GM06990 (cell line): Measurements from ENCODE around the gene ZNF470.
A peak's percentile ranks its signal among the peaks of the same experiment; 100 is the strongest.

Experiments used
- DNase-seq: peaks from one replicate; pipeline ENCODE4 v3.0.0-alpha.2; 2011; ENCODE audit not compliant: insufficient read length; ENCODE audit errors: extremely low read depth
- H3K27me3 ChIP-seq: replicated peaks from 2 replicates; pipeline ENCODE4 v1.6.0; 2011; ENCODE audit warnings: low read length; ENCODE audit not compliant: control insufficient read depth, insufficient read depth
- H3K36me3 ChIP-seq: 2 replicates; pipeline ENCODE4 v1.5.1; 2011; ENCODE audit warnings: low read length; ENCODE audit not compliant: control insufficient read depth, insufficient read depth
- H3K4me3 ChIP-seq: replicated peaks from 2 replicates; pipeline ENCODE4 v1.5.1; 2011; ENCODE audit warnings: low read depth, mild to moderate bottlenecking, control low read depth, low read length
- CTCF ChIP-seq: IDR thresholded peaks from 2 replicates; pipeline ENCODE4 v1.5.1; 2011; ENCODE audit warnings: low read length, control low read depth, mild to moderate bottlenecking, inconsistent platforms; ENCODE audit not compliant: insufficient read depth, poor library complexity, severe bottlenecking

The ZNF470 gene

GRCh38 chr19:56543776-56544175 lies 23.5 kb upstream of the ZNF470 start:
- TF ChIP-seq CTCF: no peak
- no peak for DNase-seq
- Histone ChIP-seq H3K36me3 (no peaks in the 10 kb centered on the region), H3K4me3 (no peak overlapping the region), H3K27me3 (no peaks in the 10 kb centered on the region)

GRCh38 chr19:56547535-56547934 lies 19.7 kb upstream of the ZNF470 start:
- H3K27me3 ChIP-seq: no peaks in the 10 kb centered on the region
- H3K36me3 ChIP-seq: no peaks in the 10 kb centered on the region

DNA sequence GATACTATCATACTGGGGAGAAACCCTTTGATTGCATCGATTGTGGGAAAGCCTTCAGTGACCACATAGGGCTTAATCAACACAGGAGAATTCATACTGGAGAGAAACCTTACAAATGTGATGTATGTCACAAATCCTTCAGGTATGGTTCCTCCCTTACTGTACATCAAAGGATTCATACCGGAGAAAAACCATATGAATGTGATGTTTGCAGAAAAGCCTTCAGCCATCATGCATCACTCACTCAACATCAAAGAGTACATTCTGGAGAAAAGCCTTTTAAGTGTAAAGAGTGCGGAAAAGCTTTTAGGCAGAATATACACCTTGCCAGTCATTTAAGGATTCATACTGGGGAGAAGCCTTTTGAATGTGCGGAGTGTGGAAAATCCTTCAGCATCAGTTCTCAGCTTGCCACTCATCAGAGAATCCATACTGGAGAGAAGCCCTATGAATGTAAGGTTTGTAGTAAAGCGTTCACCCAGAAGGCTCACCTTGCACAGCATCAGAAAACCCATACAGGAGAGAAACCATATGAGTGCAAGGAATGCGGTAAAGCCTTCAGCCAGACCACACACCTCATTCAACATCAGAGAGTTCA lies 12.9 kb upstream of the ZNF470 start:
- DNase-seq: no peak
- Histone ChIP-seq H3K4me3 (no peak overlapping the region), H3K36me3 (no peaks in the 10 kb centered on the region)

More at GRCh38 chr19:56547535-56547934, 19.7 kb upstream of the ZNF470 start:
- TF ChIP-seq CTCF: no peak
- no peak overlapping the region for H3K4me3 ChIP-seq
- DNase-seq: no peak

DNA sequence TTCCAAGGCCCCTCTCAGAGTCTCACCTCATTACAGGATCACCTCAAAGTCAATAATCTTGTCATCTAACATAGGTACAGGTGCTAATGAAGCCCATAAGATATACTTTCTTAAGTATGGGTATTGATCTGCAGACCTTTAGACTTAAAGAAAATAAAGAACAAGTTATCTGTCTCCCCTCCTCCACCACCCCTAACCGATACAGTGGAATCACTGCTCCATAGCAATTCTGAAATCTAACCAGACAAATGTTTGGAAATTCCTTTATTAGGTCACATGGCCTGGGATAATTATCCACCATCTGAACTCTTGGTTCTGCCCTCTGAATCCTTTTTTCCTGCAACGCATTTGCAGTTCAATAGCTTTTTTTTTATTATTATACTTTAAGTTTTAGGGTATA lies 4.5 kb upstream of the ZNF470 start:
- Histone ChIP-seq H3K4me3 (no peak overlapping the region), H3K36me3 (no peaks in the 10 kb centered on the region), H3K27me3 (no peaks in the 10 kb centered on the region)
- no peak for TF ChIP-seq CTCF
- DNase-seq: no peak

More for the DNA sequence above, 12.9 kb upstream of the ZNF470 start:
- no peaks in the 10 kb centered on the region for H3K27me3 ChIP-seq
- no peak for TF ChIP-seq CTCF

GRCh38 chr19:56566904-56567273 lies 379 bp upstream of the ZNF470 start:
- Histone ChIP-seq H3K27me3 (no peaks in the 10 kb centered on the region), H3K36me3 (no peaks in the 10 kb centered on the region), H3K4me3 (peak overlapping the region; percentile 73)
- no peak for TF ChIP-seq CTCF
- no peak for DNase-seq

DNA sequence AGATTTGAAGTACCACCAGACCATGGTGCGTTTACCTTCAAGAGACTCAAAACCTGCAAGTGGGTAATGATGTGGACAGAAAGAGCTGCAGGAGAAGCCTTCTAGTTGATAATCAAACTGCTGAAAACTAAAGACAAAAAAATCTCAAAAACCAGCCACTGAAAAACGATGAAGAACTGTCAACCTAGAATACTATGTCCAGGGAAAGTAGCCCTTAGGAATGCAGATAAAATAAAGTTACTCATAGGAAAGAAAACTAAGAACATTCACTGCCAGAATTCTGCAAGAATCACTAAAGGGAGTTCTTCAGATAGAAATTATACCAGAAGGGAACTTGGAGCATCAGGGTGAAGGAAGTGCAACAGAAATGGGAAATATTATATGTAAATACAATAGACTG lies 5.3 kb downstream of the ZNF470 start:
- no peaks in the 10 kb centered on the region for H3K36me3 ChIP-seq

More for the DNA sequence above, 5.3 kb downstream of the ZNF470 start:
- Histone ChIP-seq H3K27me3 (no peaks in the 10 kb centered on the region), H3K4me3 (no peak overlapping the region)
- DNase-seq: no peak
- no peak for TF ChIP-seq CTCF
